ENCODE results near the gene ANKMY1. TPM values are rescaled to one million over a fixed set of nuclear protein-coding genes. Genes with fewer than 3 reads are reported as not detected.
"Not testable (repeated sequence)": the region's sequence is repeated elsewhere in the genome, so short reads cannot be mapped to it uniquely, and the experiment has no call there.

The ANKMY1 gene
- total and polyA plus RNA-seq, 9 donors = 5.2 to 10.8 (median 7.7) TPM

- no peak for DNase-seq
- no peaks in the 10 kb centered on the region for H3K9me3 ChIP-seq (replicated peaks; ENCODE audit: control insufficient read depth, low read depth, low read length)
- H3K36me3 ChIP-seq (ENCODE audit: control insufficient read depth, insufficient read depth, low read length) = peaks cover 11% of the 10 kb centered on the region
- H3K4me3 ChIP-seq (ENCODE audit: low read length) = no peak overlapping the region
- no peaks in the 10 kb centered on the region for H3K4me1 ChIP-seq (ENCODE audit: control insufficient read depth, insufficient read depth, low read length)
- no peak overlapping the region for H3K27ac ChIP-seq (ENCODE audit: low read length)
- no peaks in the 10 kb centered on the region for H3K27me3 ChIP-seq (ENCODE audit: control insufficient read depth, insufficient read depth, low read length)
- 70% methylated on average over 12 of the region's 14 CpGs for WGBS (ENCODE audit: insufficient coverage)
Observed at GRCh38 chr2:240502430-240503121, 55.2 kb downstream of the ANKMY1 start.

GRCh38 chr2:240502059-240502429 is 55.7 kb downstream of the ANKMY1 start:
- Histone ChIP-seq H3K27ac (ENCODE audit: low read length) (no peak overlapping the region), H3K9me3 (replicated peaks; ENCODE audit: control insufficient read depth, low read depth, low read length) (no peaks in the 10 kb centered on the region), H3K36me3 (ENCODE audit: control insufficient read depth, insufficient read depth, low read length) (peaks cover 11% of the 10 kb centered on the region), H3K4me1 (ENCODE audit: control insufficient read depth, insufficient read depth, low read length) (no peaks in the 10 kb centered on the region), H3K27me3 (ENCODE audit: control insufficient read depth, insufficient read depth, low read length) (no peaks in the 10 kb centered on the region), H3K4me3 (ENCODE audit: low read length) (no peak overlapping the region)
- DNase-seq = no peak
- WGBS (ENCODE audit: insufficient coverage) = 100% methylated on average over 1 of the region's 5 CpGs

- H3K4me1 ChIP-seq (ENCODE audit: control insufficient read depth, insufficient read depth, low read length) = no peaks in the 10 kb centered on the region
- no peaks in the 10 kb centered on the region for H3K27me3 ChIP-seq (ENCODE audit: control insufficient read depth, insufficient read depth, low read length)
- H3K27ac ChIP-seq (ENCODE audit: low read length) = no peak overlapping the region
- DNase-seq = no peak
- no peak overlapping the region for H3K4me3 ChIP-seq (ENCODE audit: low read length)
- H3K36me3 ChIP-seq (ENCODE audit: control insufficient read depth, insufficient read depth, low read length) = peaks cover 11% of the 10 kb centered on the region
- H3K9me3 ChIP-seq (replicated peaks; ENCODE audit: control insufficient read depth, low read depth, low read length) = no peaks in the 10 kb centered on the region
- 78% methylated on average over 9 of the region's 13 CpGs for WGBS (ENCODE audit: insufficient coverage)
Observed at GRCh38 chr2:240501531-240501991, 56.2 kb downstream of the ANKMY1 start.

GRCh38 chr2:240500561-240501423 is 57.0 kb downstream of the ANKMY1 start:
- 87% methylated on average over 24 of the region's 24 CpGs for WGBS (ENCODE audit: insufficient coverage)

GRCh38 chr2:240499309-240500301 is 58.2 kb downstream of the ANKMY1 start:
- Histone ChIP-seq H3K4me3 (ENCODE audit: low read length) (no peak overlapping the region), H3K36me3 (ENCODE audit: control insufficient read depth, insufficient read depth, low read length) (peaks cover 11% of the 10 kb centered on the region), H3K27me3 (ENCODE audit: control insufficient read depth, insufficient read depth, low read length) (no peaks in the 10 kb centered on the region), H3K27ac (ENCODE audit: low read length) (no peak overlapping the region), H3K9me3 (replicated peaks; ENCODE audit: control insufficient read depth, low read depth, low read length) (no peaks in the 10 kb centered on the region), H3K4me1 (ENCODE audit: control insufficient read depth, insufficient read depth, low read length) (no peaks in the 10 kb centered on the region)
- 88% methylated on average over 28 of the region's 32 CpGs for WGBS (ENCODE audit: insufficient coverage)
- no peak for DNase-seq

More at GRCh38 chr2:240500561-240501423, 57.0 kb downstream of the ANKMY1 start:
- DNase-seq = no peak
- Histone ChIP-seq H3K4me3 (ENCODE audit: low read length) (no peak overlapping the region), H3K9me3 (replicated peaks; ENCODE audit: control insufficient read depth, low read depth, low read length) (no peaks in the 10 kb centered on the region), H3K36me3 (ENCODE audit: control insufficient read depth, insufficient read depth, low read length) (peaks cover 11% of the 10 kb centered on the region), H3K27ac (ENCODE audit: low read length) (no peak overlapping the region), H3K27me3 (ENCODE audit: control insufficient read depth, insufficient read depth, low read length) (no peaks in the 10 kb centered on the region), H3K4me1 (ENCODE audit: control insufficient read depth, insufficient read depth, low read length) (no peaks in the 10 kb centered on the region)

- H3K36me3 ChIP-seq (ENCODE audit: control insufficient read depth, insufficient read depth, low read length) = peaks cover 11% of the 10 kb centered on the region
- H3K9me3 ChIP-seq (replicated peaks; ENCODE audit: control insufficient read depth, low read depth, low read length) = no peaks in the 10 kb centered on the region
- 84% methylated on average over 8 of the region's 9 CpGs for WGBS (ENCODE audit: insufficient coverage)
- H3K27me3 ChIP-seq (ENCODE audit: control insufficient read depth, insufficient read depth, low read length) = no peaks in the 10 kb centered on the region
- no peak overlapping the region for H3K4me3 ChIP-seq (ENCODE audit: low read length)
- DNase-seq = no peak
- no peak overlapping the region for H3K27ac ChIP-seq (ENCODE audit: low read length)
- no peaks in the 10 kb centered on the region for H3K4me1 ChIP-seq (ENCODE audit: control insufficient read depth, insufficient read depth, low read length)
Observed at GRCh38 chr2:240498958-240499260, 58.9 kb downstream of the ANKMY1 start.

- H3K36me3 ChIP-seq (ENCODE audit: control insufficient read depth, insufficient read depth, low read length) = peaks cover 14% of the 10 kb centered on the region
- H3K9me3 ChIP-seq (replicated peaks; ENCODE audit: control insufficient read depth, low read depth, low read length) = no peaks in the 10 kb centered on the region
- WGBS (ENCODE audit: insufficient coverage) = 80% methylated on average over 10 of the region's 13 CpGs
- no peaks in the 10 kb centered on the region for H3K4me1 ChIP-seq (ENCODE audit: control insufficient read depth, insufficient read depth, low read length)
- no peak overlapping the region for H3K4me3 ChIP-seq (ENCODE audit: low read length)
- H3K27me3 ChIP-seq (ENCODE audit: control insufficient read depth, insufficient read depth, low read length) = no peaks in the 10 kb centered on the region
- no peak overlapping the region for H3K27ac ChIP-seq (ENCODE audit: low read length)
- DNase-seq = no peak
Observed at GRCh38 chr2:240498171-240498957, 59.4 kb downstream of the ANKMY1 start.

GRCh38 chr2:240497082-240497481 is 60.7 kb downstream of the ANKMY1 start:
- peaks cover 14% of the 10 kb centered on the region for H3K36me3 ChIP-seq (ENCODE audit: control insufficient read depth, insufficient read depth, low read length)
- not testable (repeated sequence) for H3K27me3 ChIP-seq (ENCODE audit: control insufficient read depth, insufficient read depth, low read length); H3K9me3 ChIP-seq (replicated peaks; ENCODE audit: control insufficient read depth, low read depth, low read length); H3K27ac ChIP-seq (ENCODE audit: low read length); H3K4me1 ChIP-seq (ENCODE audit: control insufficient read depth, insufficient read depth, low read length); H3K4me3 ChIP-seq (ENCODE audit: low read length); DNase-seq
- WGBS (ENCODE audit: insufficient coverage) = 93% methylated on average over 6 of the region's 7 CpGs

- not testable (repeated sequence) for H3K4me3 ChIP-seq (ENCODE audit: low read length); H3K27ac ChIP-seq (ENCODE audit: low read length); H3K27me3 ChIP-seq (ENCODE audit: control insufficient read depth, insufficient read depth, low read length); H3K4me1 ChIP-seq (ENCODE audit: control insufficient read depth, insufficient read depth, low read length); H3K9me3 ChIP-seq (replicated peaks; ENCODE audit: control insufficient read depth, low read depth, low read length); DNase-seq
- H3K36me3 ChIP-seq (ENCODE audit: control insufficient read depth, insufficient read depth, low read length) = peaks cover 12% of the 10 kb centered on the region
- 76% methylated on average over 4 of the region's 11 CpGs for WGBS (ENCODE audit: insufficient coverage)
Observed at GRCh38 chr2:240494942-240495341, 62.8 kb downstream of the ANKMY1 start.
